HG03039 (cell line): Measurements from ENCODE around the gene WDR37.

Experiments
- ATAC-seq: cut with Tn5 transposase; IDR thresholded peaks from one replicate; pipeline ENCODE4 v1.9.1; 2021; ENCODE audit warnings: mild to moderate bottlenecking, moderate library complexity; ENCODE audit not compliant: unreplicated experiment

WDR37 gene

GRCh38 chr10:1162481-1163203 lies 106.5 kb downstream of the WDR37 start:
- ATAC-seq = no peak

DNA sequence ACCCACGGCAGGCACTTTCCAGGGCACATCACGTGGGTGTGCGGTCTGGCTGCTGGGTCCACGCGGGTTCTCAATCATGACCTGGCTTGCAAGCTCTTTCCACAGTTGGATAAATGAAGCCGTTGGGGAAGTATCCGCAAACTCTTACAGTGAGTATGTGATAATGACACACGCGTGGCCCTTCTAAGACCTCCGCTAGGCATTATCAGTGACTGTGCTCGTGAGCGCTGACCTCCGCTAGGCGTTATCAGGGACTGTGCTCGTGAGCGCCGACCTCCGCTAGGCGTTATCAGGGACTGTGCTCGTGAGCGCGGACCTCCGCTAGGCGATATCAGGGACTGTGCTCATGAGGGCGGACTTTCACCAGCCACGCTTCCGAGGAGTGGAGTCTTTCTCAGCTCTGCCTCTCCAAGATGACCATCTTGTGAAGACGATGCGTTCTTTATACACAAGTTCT lies 107.0 kb downstream of the WDR37 start:
- ATAC-seq = no peak

DNA sequence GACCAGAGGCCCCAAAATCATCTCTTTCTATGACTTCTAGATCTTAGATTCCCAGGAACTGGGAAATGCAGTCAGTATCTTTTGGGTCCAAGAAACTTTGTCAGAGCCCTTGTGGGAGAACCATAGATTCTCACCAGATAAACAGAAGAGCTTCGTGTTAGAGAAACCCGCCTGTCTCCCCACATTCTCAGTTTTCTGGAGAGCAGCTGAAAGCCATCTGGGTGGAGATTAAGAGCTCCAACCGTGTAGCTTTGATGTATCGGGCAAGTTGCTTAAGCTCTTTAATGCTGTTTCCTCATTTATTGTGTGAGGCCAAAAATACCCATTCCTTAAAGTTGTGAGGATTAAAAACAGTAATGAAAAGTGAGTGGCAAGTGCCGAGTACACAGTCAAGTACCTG lies 107.6 kb downstream of the WDR37 start:
- ATAC-seq = no peak

DNA sequence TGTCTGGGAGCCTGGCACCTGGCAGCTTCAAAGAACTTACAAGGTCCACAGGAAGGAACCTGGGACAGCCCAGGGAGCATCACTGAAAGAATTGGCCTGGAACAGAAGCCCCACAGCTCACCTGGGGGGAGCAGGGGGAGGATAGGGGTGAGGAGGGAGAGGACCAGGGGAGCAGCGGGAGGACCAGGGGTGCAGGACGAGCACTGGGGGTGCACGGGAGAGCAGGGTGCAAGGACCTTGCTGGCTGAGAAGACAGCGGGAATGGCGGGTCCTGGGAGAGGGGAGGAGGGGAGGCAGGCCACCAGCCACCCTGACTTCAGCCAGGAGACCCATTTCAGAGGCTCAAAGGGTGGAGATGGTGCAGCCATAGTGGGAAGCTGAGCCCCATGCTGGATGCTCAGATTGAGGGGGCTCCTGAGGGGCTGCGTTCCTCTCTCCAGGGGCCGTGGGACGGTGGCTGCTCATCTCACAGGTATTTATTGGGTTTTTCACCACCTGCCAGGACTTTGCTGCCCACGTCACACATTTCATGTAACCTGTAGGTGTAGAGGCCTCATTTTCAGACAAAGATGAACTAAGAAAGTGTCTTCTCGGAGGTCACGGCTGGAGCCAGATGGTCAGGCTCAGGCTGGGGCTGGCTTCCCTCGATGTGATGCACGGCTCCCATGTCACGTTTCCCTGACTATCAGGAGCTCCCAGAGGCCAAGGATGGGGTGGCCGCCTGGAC lies 110.1 kb downstream of the WDR37 start:
- ATAC-seq = no peak

- no peak for ATAC-seq
These were observed 110.7 kb downstream of the WDR37 start for GRCh38 chr10:1166828-1167275.

DNA sequence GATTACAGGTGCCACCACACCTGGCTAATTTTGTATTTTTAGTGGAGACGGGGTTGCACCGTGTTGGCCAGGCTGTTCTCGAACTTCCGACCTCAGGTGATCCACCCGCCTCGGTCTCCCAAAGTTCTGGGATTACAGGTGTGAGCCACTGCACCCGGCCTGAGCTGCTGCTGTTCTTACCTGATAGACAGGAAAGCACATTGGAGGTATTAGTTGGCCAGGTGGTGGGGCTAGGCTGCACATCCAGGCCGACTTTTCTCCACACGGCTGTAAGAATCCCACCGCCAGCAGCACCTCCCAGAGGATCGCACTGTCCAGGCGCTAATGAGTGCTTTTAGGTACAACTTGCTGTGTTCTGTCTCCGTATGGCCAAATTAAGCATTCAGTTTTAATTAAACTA lies 112.6 kb downstream of the WDR37 start:
- no peak for ATAC-seq

GRCh38 chr10:1169186-1169885 lies 113.2 kb downstream of the WDR37 start:
- ATAC-seq = no peak

DNA sequence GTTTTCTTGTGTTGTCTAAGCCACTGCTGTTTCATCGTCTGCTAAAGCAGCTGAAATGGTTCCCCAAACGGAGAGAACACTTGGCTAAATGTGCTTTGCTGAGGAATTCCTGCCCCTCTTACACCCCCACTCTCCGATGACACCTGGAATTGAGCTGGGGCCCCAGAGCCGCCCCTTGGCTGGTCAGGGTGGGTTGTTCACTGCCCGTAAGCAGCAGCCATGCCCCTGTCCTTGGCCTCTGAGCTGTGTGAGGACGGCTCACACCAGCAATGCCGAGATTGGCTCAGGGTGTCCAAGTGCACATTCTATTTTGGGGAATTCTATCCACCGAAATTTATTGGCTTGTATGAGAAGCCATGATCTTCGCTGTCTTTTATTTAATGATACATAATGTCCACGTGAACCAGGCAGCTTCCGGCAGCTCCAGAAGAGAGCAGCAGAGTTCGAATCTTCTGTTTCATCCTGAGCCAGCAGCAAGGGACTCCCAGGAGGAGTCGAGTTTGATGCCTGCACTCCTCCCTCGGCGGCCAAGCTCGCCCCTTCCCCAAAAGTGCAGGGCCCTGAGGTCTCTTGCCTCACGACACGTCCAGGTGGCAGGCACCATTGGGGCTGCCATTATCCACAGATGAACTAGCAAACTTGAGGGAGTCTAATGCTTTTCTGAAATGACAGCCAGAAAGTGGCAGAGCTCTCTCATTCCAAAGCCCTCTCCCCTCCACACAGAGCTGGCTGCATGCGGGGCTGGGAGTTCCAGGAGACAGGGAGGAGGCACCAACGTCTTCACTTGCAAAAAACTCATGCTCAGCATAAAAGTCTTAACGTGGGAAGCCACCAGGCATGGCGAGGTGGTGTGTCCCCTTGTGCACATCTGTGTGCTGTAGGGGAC lies 114.0 kb downstream of the WDR37 start:
- no peak for ATAC-seq

- ATAC-seq = no peak
These were observed 114.6 kb downstream of the WDR37 start for GRCh38 chr10:1170867-1171180.

- ATAC-seq = no peak
These were observed 115.0 kb downstream of the WDR37 start for GRCh38 chr10:1171182-1171581.

GRCh38 chr10:1171586-1171985 lies 115.4 kb downstream of the WDR37 start:
- ATAC-seq = no peak

DNA sequence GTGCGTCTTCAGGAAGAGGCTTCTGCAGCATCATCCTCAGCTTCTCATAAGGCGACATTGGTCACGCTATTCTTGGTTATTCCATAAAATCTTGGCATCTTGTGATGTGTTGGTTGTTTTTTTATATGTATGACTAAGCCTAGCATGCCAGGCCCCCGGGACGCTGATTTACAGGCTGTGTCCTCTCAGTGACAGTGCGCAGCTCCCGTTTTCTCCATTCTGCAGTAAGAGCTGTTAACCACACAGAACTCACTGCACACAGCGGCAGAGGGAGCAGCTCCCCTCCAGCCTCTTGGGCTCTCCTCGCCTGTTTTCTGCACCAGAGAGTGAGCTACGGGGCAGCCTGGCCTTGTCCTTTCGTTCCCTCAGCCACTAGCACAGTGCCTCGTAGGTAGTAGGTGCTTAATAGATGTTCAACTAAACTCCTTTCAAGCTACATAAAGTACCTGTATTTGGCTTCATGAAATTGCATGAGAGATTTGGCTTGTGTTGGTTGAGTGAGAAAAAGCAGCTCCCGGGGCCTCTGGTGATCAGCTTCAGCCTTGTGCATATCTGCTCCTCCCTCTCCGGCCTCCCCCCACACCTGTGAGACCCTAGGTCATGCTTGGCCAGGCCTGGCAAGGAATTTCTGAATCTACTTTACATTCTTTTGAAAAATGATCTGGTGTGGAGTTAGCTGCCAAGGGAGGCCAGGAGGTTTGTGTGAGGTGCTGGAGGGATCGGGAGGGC lies 116.2 kb downstream of the WDR37 start:
- no peak for ATAC-seq

GRCh38 chr10:1173091-1173490 lies 116.9 kb downstream of the WDR37 start:
- no peak for ATAC-seq

DNA sequence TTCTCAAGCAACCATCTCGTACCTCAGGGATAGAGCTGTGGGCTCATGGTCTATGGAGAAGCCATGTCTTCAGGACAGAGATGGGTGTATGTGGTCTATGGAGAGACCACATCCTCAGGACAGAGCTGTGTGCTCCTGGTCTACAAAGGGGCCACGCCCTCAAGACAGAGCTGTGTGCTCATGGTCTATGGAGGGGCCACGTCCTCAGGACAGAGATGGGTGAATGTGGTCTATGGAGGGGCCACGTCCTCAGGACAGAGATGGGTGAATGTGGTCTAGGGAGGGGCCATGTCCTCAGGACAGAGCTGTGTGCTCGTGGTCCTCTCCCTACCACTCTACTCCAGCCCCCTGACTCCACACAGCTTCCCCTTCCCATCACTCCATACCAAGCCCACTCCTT lies 117.8 kb downstream of the WDR37 start:
- no peak for ATAC-seq

GRCh38 chr10:1175956-1176565 lies 119.9 kb downstream of the WDR37 start:
- ATAC-seq = no peak

- no peak for ATAC-seq
These were observed 121.8 kb downstream of the WDR37 start for GRCh38 chr10:1177936-1178335.

- ATAC-seq = no peak
These were observed 122.3 kb downstream of the WDR37 start for GRCh38 chr10:1178506-1178905.

GRCh38 chr10:1179346-1180070 lies 123.3 kb downstream of the WDR37 start:
- ATAC-seq = no peak

DNA sequence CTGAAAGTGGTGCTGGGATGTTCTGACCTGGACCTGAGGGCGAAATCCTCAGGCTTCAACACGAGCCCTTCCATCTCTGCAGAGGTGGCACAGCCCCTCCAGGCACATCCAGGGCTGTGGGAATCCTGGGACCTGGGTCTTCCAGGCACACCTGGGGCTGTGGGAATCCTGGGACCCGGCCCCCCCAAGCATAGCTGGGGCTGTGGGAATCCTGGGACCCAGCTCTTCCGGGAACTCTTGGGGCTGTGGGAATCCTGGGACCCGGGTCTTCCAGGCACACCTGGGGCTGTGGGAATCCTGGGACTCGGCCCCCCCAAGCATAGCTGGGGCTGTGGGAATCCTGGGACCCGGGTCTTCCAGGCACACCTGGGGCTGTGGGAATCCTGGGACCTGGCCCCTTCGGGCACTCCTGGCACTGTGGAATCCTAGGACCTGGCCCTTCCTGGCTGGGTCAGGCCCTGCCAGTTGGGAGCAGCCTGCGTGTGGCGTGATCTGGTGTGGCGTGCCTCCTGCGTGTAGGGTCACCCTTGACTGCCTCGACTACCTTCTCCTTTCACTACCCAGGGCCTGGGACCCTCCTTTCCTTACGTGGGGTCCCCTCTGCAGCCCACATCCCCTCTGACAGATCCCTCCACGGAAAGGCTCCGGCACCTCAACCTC lies 124.0 kb downstream of the WDR37 start:
- ATAC-seq = no peak
